Stimulated activated naive CD8-positive, alpha-beta T cell treated with anti-CD3 and anti-CD28 coated beads, Interleukin-15, Interleukin-2, amounts not matched to agents 100 ng/mL and 50 ng/mL, for 24 hours (primary cell): Measurements from ENCODE around the gene YJEFN3.

Source experiments
- H3K27ac Mint-ChIP-seq: one replicate; pipeline ENCODE4 v1.8.0; 2021; ENCODE audit warnings: mild to moderate bottlenecking, mixed read lengths
- H3K27me3 Mint-ChIP-seq: one replicate; pipeline ENCODE4 v1.8.0; 2021; ENCODE audit warnings: mixed read lengths
- H3K36me3 Mint-ChIP-seq: one replicate; pipeline ENCODE4 v1.8.0; 2021; ENCODE audit warnings: low read depth, mixed read lengths
- H3K4me1 Mint-ChIP-seq: one replicate; pipeline ENCODE4 v1.8.0; 2021; ENCODE audit warnings: low read depth, mixed read lengths
- H3K4me3 Mint-ChIP-seq: one replicate; pipeline ENCODE4 v1.8.0; 2021; ENCODE audit warnings: mild to moderate bottlenecking, mixed read lengths
- H3K9me3 Mint-ChIP-seq: one replicate; pipeline ENCODE4 v1.8.0; 2021; ENCODE audit warnings: mixed read lengths

The YJEFN3 gene

GRCh38 chr19:19526581-19527370 lies 1.9 kb upstream of the YJEFN3 start:
- H3K27me3 Mint-ChIP-seq, result no peaks in the 10 kb centered on the region
- H3K4me1 Mint-ChIP-seq, result peaks cover 13% of the 10 kb centered on the region
- no peak overlapping the region for H3K27ac Mint-ChIP-seq
- no peaks in the 10 kb centered on the region for H3K9me3 Mint-ChIP-seq
- no peak overlapping the region for H3K4me3 Mint-ChIP-seq
- H3K36me3 Mint-ChIP-seq, result peaks cover 17% of the 10 kb centered on the region

DNA sequence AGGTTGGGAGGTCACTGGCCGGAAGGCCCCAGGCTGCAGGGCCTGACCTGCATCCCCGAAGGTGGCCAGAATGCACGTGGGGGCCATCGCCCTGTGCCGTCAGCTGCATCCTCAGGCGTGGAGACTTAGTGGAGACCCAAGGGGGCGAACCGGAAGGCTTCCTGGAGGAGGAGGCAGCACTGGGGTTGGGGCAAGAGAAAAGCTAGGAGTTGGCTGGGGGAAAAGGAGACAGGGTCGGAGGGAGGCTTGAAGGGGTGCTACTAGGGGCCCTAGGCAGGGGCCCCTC lies 1.4 kb upstream of the YJEFN3 start:
- H3K4me3 Mint-ChIP-seq, result no peak overlapping the region
- H3K36me3 Mint-ChIP-seq, result peaks cover 17% of the 10 kb centered on the region
- H3K4me1 Mint-ChIP-seq, result peaks cover 15% of the 10 kb centered on the region
- no peaks in the 10 kb centered on the region for H3K27me3 Mint-ChIP-seq
- H3K27ac Mint-ChIP-seq, result no peak overlapping the region
- no peaks in the 10 kb centered on the region for H3K9me3 Mint-ChIP-seq

GRCh38 chr19:19527674-19528625 lies 761 bp upstream of the YJEFN3 start:
- peaks cover 11% of the 10 kb centered on the region for H3K4me1 Mint-ChIP-seq
- H3K9me3 Mint-ChIP-seq, result no peaks in the 10 kb centered on the region
- H3K27me3 Mint-ChIP-seq, result no peaks in the 10 kb centered on the region
- H3K4me3 Mint-ChIP-seq, result no peak overlapping the region
- H3K36me3 Mint-ChIP-seq, result peaks cover 14% of the 10 kb centered on the region
- H3K27ac Mint-ChIP-seq, result no peak overlapping the region

- Mint-ChIP-seq H3K36me3 (peaks cover 8% of the 10 kb centered on the region), H3K27me3 (no peaks in the 10 kb centered on the region), H3K4me3 (no peak overlapping the region), H3K27ac (no peak overlapping the region), H3K9me3 (no peaks in the 10 kb centered on the region), H3K4me1 (peaks cover 9% of the 10 kb centered on the region)
These were observed 1.2 kb downstream of the YJEFN3 start for GRCh38 chr19:19529783-19530422.

DNA sequence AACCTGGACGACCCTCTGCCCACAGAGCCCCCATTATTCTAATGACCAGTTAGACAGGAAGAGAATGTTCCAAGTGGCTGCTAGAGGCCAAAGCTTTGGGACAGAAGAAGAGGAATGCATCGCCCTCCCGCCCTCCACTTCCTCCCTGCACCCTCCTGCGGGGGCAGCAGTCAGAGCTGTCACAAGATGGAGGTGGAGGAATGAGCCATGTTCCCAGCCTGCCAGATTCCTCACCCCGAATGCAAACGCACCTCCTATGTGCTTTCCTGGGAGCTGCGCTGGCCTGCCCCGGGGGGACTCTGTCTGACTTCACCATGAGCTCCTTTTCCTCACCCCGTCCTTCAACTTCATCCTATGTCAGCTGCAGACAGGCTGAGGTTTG lies 1.7 kb downstream of the YJEFN3 start:
- no peaks in the 10 kb centered on the region for H3K9me3 Mint-ChIP-seq
- H3K4me3 Mint-ChIP-seq, result no peak overlapping the region
- H3K4me1 Mint-ChIP-seq, result peaks cover 9% of the 10 kb centered on the region
- no peak overlapping the region for H3K27ac Mint-ChIP-seq
- H3K36me3 Mint-ChIP-seq, result peaks cover 8% of the 10 kb centered on the region
- H3K27me3 Mint-ChIP-seq, result no peaks in the 10 kb centered on the region

DNA sequence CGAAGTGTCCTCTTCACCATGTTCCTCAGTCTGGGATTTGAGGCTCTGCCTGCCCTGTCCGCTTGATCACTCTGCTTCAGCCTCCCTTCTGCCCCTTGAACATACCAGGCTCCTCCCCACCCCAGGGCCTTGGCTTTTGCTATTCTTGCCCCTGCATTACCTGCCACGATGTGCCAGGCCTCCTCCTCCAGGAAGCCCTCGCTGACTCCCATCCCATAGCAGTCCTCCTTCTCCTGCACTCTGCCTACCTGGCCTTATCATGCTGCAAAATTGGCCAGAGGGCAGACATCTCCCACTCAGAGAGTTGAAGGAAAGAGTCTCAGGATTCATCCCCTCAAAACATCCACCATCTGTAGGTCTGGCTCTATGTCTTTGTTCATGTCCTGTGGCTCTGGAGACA lies 2.2 kb downstream of the YJEFN3 start:
- no peaks in the 10 kb centered on the region for H3K9me3 Mint-ChIP-seq

GRCh38 chr19:19531951-19532805 lies 3.5 kb downstream of the YJEFN3 start:
- Mint-ChIP-seq H3K36me3 (peaks cover 6% of the 10 kb centered on the region), H3K27me3 (no peaks in the 10 kb centered on the region), H3K4me1 (peaks cover 5% of the 10 kb centered on the region), H3K4me3 (no peak overlapping the region), H3K27ac (no peak overlapping the region), H3K9me3 (no peaks in the 10 kb centered on the region)

More for the DNA sequence above, 2.2 kb downstream of the YJEFN3 start:
- Mint-ChIP-seq H3K27ac (peak overlapping the region; percentile 76), H3K4me1 (peaks cover 9% of the 10 kb centered on the region), H3K4me3 (no peak overlapping the region), H3K27me3 (no peaks in the 10 kb centered on the region), H3K36me3 (peaks cover 8% of the 10 kb centered on the region)

DNA sequence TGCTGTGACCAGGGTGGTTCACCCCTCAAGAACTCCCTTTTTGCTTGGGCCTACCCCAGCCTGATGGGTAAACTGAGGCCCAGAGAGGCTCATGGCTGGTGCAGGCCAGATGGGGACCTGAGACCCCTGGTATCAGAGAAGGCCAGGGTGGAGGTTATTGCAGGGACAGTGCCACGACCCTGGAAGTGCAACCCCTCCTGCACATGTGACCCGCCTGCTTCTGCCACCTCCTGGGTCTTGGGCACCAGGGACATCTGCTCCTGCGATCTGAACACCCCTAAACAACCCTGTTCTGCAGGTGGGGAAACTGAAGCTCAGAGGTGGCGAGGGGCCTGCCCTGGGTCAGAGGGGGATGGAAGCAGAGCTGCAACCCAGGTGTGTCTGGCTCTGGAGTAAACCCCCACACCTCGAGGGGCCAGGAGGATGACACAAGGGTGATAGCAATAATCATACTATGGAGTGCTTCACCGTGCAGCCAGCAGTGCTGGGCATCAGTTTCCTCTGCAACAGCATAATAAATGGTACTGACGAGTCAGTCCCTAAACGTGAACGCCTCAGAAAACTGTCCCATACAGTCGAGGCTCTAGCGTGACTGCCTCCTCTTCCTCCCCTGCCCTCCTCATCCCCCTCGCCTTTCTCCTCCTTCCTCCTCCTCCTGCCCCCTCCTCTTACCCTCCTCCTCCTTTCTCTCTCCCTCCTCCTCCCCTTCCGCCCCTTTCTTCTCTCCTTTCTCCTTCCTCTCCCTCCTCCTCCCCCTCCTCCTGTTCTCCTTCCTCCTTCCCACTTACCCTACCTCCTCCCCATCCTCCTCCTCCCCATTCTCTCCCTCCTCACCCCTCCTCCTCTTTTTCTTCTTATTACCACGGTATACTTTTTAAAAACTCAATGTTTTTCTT lies 4.3 kb downstream of the YJEFN3 start:
- H3K27ac Mint-ChIP-seq, result no peak overlapping the region
- H3K9me3 Mint-ChIP-seq, result no peaks in the 10 kb centered on the region
- peaks cover 4% of the 10 kb centered on the region for H3K36me3 Mint-ChIP-seq
- peaks cover 10% of the 10 kb centered on the region for H3K4me1 Mint-ChIP-seq
- H3K4me3 Mint-ChIP-seq, result no peak overlapping the region
- peaks cover 4% of the 10 kb centered on the region for H3K27me3 Mint-ChIP-seq

DNA sequence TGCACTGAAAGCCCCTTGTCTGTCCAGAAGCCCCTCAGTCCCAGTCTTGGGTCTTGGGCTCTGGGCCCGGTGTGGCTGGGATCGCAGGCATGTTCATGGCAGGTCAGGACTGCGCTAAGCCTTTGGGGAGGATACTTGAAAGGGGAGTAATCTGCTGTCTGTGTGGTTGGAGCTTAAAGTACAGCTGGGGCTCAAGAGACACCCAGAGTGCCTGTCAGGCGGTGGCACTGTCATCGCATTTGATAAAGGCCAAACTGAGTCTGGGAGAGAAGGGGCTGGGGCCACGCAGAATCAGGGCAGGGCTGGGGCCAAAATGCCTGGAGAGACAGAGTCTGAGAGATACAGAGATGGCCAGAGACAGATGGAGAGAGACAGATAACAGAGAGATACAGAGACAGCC lies 5.1 kb downstream of the YJEFN3 start:
- Mint-ChIP-seq H3K36me3 (peaks cover 4% of the 10 kb centered on the region), H3K27ac (no peak overlapping the region), H3K9me3 (no peaks in the 10 kb centered on the region), H3K4me1 (peaks cover 15% of the 10 kb centered on the region), H3K4me3 (no peak overlapping the region), H3K27me3 (peaks cover 9% of the 10 kb centered on the region)

- Mint-ChIP-seq H3K36me3 (peaks cover 4% of the 10 kb centered on the region), H3K4me3 (no peak overlapping the region), H3K9me3 (no peaks in the 10 kb centered on the region), H3K4me1 (peaks cover 19% of the 10 kb centered on the region), H3K27me3 (peaks cover 13% of the 10 kb centered on the region), H3K27ac (no peak overlapping the region)
These were observed 6.0 kb downstream of the YJEFN3 start for GRCh38 chr19:19534556-19535265.

GRCh38 chr19:19535311-19536191 lies 6.8 kb downstream of the YJEFN3 start:
- Mint-ChIP-seq H3K36me3 (peaks cover 4% of the 10 kb centered on the region), H3K27me3 (peaks cover 13% of the 10 kb centered on the region), H3K4me1 (peaks cover 21% of the 10 kb centered on the region), H3K9me3 (no peaks in the 10 kb centered on the region), H3K4me3 (no peak overlapping the region), H3K27ac (no peak overlapping the region)
